HTERT RPE-1 (cell line): ENCODE data around the gene KRT77.
"Not testable (repeated sequence)": the region's sequence is repeated elsewhere in the genome, so short reads cannot be mapped to it uniquely, and the experiment has no call there.

Experiments used
- in situ Hi-C: fragments of 300-500 bp; cut with MboI; formaldehyde crosslinking; loops from 4 replicates; pipeline ENCODE4 v1.14.3; 2020; ENCODE audit warnings: low sequenced_read_pairs

Gene KRT77

DNA sequence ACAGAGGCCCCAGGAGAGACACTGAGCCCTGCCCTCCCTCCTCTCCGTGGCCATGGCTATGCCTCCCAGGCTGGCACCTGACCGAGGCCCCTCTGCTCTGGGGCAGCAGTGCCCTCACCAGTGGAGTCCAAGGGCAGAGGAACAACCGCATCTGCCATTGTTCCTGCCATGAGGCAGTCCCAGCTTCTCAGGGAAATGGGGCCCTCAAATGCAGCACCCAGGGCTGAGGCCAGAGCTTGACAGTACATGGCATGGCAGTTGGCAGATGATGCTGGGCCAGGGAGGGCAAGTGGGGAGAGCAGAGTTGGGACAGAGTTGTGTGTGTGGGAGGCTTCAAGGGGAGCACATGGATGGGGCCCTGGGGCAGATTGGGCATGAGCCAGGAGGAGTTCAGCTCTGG lies 21.1 kb upstream of the KRT77 start:
- in situ Hi-C loops = no loop called here

DNA sequence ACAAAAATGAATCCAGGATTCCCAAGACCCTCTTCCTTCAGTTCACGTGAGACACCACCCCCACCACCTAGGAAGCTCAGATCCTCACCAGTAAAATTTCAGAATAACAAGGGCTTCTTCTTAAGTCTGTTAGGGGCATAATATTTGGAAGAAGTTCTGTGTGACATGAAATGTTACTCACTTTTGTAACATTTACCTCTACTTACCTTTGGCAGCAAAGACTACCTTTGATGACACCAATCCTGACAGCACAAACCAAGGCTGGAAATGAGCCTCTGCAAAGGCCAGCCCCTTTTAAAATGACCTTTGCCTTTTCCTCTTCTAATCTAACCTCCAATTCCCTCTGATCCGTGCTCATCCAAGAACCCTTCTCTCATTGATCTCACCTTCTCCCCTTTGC lies 19.4 kb upstream of the KRT77 start:
- in situ Hi-C loops = no loop called here

DNA sequence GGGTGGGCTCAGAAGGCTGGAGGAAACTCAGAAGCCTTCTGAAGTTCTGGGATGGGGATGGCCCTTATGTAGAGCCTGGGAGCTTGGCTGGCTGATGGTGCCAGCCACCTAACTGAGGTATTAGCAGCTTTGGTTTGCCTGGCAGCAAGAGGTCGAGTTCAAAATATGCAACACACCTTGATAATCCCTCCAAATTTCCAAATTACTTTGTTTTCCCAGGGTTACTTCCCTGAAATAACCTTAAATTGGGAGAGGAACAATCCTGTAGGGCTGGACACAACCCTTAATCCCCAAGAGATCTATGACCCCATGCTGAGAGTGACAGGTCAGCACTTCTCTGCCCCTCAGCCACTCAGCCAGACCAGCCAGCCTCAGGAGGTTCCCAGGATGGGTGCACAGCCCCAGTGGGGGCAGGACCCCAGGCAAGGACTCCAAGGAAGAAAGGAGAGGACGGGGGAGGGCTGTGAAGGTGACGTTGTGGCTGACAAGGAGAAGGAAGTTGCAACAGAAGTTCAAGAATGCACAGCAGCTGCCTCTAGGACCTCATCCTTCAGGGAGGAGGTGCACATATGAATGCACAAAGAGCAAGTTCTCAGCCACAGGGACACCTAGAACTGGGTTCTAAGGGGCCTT lies 18.6 kb upstream of the KRT77 start:
- in situ Hi-C loops = no loop called here

DNA sequence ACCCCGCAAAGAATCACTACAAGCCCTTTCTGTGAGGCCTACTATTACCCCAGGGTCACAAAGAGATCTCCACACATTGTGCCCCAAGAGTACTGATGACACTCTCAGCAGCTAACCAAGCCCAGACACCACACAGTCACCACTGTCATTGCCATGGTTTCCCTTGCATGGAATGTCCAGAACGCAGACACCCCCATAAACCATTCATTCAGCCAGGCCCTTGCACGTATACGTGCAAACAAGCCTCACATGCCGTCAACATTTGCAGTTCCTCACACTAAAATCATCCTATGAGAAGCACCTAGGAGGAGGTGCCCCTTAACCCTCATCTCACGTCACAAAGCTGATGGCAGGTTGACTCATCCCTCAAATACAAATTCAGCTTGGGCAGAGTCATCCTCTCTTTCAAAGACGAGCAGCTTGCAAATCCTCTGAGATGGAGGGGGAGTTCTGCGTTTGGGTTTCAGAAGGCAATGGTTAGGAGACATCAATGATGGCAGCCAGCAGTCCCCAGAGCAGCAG lies 17.1 kb upstream of the KRT77 start:
- in situ Hi-C loops = no loop called here

DNA sequence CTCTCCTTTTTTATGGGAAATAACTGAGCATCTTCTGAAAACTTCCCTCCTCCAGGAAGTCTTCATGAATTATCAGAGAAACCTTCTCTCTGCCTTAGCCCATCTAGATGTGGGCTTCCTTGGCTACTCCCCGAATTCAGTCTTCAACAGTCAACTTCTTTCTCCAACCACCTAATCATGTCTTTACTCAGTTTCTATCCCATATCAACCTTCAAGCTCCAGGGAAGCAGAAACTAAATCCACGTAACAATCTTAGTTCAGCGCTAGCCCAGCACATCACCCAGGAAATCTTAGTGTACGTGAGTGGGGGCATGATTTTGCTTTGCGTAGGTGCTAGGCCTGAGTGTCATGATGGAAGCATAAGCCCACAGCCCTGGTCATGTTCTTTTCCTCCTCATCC lies 12.7 kb upstream of the KRT77 start:
- in situ Hi-C loops = no loop called here

DNA sequence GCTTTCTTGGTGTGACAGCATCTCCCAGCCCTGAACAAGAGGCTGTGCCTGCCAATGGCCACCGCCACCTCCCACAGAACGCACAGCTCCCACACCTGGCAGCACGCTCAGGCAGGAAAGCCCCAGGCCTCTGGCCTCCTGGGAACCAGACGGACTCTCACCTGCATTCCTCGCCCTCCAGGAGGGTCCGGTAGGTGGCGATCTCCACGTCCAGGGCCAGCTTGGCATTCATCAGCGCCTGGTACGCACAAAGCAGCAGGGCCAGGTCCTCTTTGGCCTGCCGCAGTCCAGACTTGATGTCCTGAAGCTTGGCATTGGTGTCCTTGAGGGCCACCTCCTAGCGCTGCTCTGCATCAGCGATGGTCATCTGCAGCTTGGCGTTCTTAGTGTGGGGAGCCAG lies 12.1 kb upstream of the KRT77 start:
- in situ Hi-C loops = no loop called here

DNA sequence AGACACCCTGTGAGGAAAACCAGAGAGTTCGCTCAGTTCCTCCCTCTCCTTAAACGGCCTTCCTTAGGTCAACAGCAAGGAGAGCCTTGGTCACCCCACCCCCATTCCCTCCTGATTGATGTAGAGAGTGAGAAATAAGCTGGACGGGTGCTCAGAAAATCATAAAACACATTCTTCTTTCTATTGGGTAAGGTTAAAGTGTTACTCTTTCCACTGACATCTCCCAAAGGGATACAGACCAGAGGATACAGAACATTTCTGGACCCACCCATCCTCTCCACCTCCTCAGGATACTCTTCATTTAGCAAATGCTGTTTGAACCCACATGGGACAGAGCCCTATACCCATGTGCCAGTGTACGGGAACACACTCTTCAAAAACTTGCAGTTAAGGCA lies 11.6 kb upstream of the KRT77 start:
- in situ Hi-C loops = no loop called here

DNA sequence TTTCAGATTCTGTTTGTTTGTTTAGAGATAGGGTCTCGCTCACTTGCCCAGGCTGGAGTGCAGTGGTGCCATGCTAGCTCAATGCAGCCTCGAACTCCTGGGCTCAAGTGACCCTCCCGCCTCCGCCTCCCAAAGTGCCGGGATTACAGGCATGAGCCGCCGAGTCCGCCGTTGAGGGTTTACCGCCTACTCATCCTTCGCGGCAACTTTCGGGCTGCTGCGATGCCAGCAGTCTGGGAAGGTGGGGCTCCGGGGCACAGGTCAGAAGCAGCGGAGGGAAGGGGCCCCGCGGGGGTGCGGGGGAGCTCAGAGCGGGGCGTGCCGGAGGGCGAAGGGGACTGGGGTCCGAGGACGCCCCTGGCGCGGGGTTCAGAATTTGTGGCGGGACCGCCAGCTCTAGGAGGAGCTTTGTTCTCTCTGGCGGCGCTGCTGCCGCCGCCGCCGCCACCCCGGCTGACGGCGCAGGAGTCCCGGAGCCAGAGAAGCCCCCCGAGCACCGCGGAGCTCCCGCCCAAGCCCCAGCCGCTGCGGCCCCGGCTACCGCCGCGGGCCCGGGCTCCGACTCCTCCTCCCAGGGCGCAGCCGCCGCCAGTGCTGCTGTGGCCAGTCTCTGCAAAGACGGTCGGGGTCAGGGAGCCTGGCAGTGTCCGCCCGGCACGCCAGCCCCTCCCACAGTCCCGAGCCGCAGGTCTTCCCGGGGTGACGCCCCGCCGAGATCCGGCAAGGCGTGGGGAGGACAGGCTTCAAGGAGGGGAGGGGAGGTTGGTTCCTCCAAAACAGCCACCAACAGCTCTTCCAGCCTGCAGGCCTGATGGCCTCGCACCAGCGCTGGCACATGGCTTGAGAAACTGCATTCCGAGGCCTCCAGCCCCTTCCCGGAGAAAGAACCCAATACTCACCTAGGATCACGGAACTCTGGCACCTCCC lies 10.9 kb upstream of the KRT77 start:
- in situ Hi-C loops = no loop called here

DNA sequence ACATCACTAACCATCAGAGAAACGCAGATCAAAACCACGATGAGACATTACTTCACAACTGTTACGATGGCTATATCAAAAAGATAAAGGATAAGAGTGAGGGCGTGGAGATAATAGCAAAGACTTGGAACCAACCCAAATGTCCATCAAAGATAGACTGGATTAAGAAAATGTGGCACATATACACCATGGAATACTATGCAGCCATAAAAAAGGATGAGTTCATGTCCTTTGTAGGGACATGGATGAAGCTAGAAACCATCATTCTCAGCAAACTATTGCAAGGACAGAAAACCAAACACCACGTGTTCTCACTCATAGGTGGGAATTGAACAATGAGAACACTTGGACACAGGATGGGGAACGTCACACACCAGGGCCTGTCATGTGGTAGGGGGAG lies 8.8 kb upstream of the KRT77 start:
- in situ Hi-C loops = not testable (repeated sequence)

DNA sequence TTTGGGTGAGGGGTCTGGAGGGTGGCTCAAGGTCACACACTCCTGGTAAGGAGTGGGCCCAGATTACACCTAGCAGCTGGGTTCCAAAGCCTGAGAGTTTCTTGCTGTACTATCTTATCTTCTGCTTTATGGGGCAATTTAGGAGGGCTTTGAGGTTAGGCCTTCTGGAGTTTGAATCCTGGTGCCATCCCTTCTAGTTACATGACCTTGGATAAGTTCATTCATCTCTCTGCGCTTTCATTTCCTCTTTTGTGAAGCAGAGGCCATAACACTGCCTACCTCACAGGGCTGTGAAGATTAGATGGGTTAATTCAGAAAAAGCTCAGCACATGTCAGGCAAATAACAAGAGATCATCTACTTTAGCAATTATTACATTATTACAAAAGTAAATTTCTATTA lies 7.4 kb upstream of the KRT77 start:
- in situ Hi-C loops = no loop called here

DNA sequence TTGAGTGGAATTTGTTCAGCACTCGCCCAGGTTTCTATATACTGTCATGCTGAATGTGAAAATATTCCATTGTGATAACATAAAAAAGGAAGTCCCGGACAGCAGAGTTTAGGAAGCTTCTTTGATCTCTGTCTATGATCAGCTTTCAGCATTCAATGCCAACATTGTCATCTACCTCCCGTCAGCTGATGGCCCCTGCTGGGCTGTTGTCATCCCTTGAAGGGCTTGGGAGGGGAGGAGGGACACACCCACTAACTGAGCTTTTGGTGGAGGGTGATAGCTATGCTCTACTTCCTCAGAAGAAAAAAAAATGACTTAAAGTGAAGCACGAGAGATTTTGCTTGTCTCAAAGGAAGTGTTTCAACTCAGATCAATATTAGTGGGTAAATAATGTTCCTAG lies 4.7 kb upstream of the KRT77 start:
- in situ Hi-C loops = no loop called here

DNA sequence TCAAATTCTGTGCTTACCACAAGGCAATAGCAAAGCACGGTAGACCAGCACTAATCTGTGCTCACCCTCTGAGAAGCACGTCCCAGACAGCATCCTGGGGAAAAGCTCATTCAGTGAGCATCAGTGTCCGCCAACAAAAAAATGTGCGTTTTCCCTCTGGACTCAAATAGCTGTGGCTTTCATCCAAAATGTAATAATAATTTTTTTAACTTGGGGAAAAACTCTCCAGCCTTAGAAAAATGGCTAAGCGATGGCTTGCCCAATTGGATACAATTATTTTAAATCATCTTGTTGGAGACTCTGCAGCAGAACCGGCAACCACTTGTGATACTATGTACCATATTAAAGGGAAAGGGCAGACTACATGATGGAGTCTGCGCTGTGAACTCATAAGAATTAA lies 1.1 kb upstream of the KRT77 start:
- in situ Hi-C loops = no loop called here

DNA sequence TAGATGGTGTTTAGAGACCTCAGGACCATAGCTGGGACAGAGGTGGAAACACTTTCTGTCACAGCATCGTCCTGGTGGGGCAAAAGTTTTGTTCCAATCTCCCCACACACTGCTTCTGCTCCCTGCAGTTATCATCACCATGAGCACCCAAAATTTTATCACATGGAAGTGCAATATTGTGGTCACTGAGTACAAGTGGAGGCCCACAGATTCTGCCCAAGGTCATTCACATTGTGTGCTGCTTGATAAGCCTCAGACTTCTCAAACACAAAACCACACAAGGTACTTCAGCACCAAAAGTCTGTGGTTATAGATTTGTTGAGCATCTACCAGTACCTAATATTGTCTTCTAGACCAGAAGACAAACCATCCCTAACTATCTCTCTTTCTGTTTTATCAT lies 554 bp upstream of the KRT77 start:
- in situ Hi-C loops = no loop called here

DNA sequence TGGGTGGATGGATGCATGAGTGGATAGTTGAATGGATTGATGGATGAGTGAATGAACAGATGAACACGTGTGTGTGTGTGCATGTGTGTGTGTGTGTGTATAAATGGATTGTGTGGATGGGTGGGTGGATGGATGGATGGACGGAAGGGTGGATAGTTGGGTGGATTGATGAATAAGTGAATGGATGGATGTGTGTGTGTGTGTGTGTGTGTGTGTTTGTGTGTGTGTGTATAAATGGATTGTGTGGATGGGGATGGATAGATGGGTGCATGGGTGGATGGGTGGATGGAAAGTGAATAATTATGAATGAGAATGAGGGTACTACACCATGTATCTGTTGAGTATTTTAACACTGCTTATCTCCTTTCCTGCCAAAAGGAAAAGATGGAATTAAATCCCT lies 986 bp downstream of the KRT77 start:
- in situ Hi-C loops = no loop called here

DNA sequence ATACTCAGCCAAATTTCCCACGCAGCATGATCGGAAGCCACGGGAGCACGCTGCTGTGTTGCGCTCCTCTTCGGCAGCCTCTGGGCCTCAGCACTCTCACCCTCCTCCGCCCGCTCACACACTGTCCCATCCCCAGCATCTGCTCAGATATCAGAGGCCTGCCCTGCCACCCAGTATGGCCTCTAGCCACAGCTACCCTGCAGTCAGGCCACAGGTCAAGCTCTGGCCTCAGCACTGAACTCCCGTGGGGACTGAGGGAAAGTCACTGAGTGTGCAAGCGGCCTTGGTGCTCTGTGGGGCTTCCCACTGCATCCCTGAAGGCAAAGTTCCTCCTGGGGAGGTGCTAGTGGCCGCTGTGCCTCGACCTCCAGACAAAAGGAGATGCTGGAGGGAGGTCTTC lies 2.0 kb downstream of the KRT77 start:
- in situ Hi-C loops = no loop called here

DNA sequence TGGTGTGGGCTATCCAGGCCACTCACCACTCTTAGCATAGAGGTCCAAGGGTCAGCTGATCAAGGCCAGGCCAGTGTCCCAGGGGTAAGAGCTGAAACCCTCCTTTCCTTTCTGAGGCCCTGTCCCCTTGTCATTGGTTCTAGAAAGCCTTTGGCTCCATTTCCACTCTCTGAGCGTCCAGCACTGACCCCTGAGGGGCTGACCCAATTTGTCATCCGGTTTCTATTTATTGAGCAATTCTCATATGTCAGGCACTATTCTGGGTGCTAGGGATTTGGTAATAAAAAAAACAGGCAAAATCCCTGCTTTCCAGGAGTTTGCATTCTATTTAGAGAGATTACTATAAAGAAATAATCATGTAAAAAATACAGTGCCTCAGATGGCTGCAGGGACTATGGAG lies 3.4 kb downstream of the KRT77 start:
- in situ Hi-C loops = no loop called here

DNA sequence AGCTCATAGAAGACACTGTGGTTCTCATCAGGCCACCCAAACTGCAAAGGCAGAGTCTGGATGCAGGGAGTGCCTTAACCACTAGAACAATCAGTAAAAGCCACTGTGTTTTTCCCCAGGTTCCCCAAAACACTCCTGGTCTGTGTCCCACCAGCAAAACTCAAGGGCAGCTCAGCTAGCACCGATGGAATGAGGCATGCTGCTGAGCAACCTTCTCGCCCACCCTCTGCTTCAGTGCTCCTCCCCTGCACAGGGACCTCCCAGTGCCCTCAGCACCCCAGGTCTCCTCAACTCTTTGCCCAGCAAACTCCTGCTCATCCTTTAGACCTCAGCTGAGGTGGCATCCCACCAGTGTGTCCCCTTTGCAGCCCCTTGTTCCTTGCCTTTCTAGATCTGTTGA lies 4.0 kb downstream of the KRT77 start:
- in situ Hi-C loops = no loop called here

DNA sequence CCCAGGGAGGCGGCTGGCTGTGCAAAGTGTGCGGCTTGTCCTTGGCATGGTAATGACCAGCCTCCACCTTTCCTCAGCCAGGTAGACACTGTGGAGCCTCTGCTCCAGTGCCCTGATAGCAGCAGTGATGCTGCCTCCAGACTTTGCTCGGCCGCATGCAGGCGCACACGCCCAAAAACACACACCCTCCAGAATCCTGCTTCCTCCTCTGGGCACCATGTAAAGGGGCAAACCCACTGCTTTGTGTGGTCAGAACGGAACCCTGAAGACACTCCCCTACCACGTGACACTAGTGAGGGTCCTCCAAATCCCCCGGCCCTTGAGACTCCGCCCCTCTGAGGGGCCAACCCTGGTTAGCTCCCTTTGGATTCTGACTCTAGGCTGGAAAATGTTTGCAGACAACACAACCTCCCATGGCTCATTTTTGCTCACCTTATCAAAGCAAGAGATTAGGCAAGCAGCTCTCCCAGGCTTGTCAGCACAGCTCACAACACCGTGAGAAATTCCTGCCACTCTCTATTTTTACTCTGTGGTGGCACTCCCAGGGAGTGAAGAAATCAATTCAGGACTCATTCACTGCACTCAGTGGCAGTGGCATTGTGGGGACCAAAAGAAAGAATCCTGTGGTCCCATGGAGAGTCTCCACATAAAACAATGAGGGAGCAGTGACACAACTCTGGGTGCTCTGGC lies 4.5 kb downstream of the KRT77 start:
- in situ Hi-C loops = no loop called here

DNA sequence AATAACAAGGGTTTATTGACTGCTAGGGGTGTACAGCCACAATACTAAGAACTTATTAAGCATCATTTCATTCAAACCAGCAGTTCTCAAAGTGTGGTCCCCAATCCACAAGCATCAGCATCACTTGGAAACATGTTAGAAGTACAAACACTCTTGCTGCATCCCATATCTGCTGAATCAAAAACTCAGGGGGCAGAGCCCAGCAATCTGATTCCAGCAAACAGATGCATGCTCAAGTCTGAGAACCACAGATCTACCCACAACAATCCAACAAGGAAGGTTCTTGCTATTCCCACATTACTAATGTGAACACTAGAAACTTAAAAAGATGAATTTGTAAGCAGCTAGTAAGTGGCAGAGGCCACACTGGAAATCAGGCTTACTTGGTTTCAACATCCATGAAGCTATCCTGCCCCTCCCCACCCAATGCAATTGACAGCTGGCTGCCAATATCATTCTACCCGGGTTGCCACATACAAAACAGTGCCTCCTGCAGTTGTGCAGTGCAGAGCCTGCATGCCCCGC lies 6.2 kb downstream of the KRT77 start:
- in situ Hi-C loops = no loop called here

DNA sequence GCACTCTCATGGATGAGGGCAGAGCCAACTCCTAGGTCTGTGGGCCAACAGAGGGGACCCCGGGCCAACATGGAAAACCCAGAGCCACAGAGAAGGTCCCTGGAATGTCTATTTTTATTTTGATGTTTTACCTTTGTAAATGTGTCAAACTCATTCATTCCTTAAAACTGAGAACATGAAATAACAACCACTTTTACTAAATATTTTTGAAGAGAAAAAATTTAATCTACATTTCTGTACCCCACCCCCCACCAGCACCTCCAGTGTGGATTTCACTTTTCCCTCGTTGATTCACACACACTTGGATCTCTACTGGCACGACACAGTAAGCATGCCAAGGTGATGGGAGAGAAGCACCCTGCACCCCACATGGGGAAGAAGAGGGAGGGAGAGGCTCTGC lies 6.7 kb downstream of the KRT77 start:
- in situ Hi-C loops = no loop called here

DNA sequence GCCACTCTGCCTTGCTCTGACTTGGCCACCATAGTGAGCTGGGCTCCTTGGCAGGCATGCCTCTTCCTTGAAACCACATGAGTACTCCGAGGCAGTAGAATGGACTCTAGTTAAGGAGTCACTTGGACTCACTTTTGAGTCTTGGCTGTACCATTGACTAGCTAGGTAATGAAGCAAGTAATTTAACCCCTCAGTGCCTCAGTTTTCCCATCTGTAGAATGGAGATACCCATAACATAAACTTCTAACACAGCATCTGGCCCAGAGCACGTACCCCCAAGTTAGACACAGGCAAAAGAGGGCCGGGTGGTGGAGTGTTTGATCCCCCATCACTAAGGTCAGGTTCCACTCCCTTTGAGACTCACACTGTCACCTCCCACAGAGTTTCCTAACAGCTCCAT lies 8.3 kb downstream of the KRT77 start:
- in situ Hi-C loops = no loop called here

DNA sequence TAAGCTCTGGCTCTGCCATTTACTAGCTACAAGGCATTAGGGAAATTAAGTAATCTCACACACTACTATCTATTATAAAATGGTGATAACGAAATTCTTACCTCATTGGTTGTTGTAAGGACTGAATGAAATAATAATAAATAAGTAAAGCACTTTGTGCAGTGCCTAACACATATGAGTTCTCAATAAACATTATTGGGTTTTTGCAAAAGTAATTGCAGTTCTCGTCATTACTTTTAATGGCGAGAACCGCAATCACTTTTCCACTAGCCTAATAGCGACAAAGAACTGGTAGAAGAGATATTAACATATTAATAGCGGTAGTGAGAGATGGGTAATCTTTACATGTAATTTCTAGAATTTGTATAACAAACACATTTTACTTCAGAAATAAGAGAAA lies 9.2 kb downstream of the KRT77 start:
- in situ Hi-C loops = no loop called here
